ENCODE results near the gene MAP3K8. TPM values are rescaled to one million over a fixed set of nuclear protein-coding genes. Genes with fewer than 3 reads are reported as not detected.

The MAP3K8 gene
- total and polyA plus RNA-seq, 2 of the 8 experiments (the other 6 are each of a cell fraction or from before 2014, with no cell fraction given): 5.6 to 6.0 TPM

DNA sequence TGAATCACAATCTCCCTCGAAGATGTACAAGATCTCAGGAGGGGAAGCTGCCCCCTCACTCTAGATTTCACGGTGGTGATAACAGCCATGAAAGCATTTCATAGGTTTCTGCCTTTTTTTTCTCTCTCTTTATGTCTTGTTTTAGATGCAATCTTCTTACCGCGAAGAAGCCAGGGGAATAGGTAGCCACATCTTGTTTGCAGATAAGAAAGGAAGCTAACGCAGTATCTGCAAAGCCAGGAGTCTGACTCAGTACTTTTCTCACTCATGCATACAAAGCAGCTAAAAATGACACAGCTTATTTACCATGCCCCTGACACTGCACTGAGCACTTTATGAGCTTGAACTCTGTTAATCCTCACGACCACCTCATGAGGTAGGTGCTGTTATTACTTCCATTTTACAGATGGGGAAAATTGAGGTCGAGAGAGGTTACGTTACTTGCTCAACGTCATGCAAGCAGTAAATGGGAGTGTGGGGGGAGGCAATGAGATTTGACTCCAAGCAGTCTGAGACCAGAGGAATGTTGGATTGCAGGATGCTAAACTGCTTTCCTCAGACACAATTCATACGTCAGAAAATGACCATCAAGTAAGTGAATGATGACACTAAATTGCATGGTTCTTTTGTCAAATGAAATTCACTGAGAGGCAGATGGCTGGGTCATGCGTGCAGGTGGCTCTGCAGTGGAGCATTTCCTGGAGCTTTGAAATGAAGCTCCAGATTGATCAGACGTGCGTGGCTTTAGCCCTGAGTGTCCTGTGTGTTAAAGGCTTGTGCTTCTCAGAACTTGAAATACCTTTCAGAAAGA, 3.3 kb downstream of the MAP3K8 start:
- Histone ChIP-seq H3K4me3 (ENCODE audit: extremely low read depth in 1 of 4, insufficient read depth in 2 of 4, low read depth in 3 of 4, low read length in 4 of 4) (peak overlapping the region in 1 of 4 experiments; percentile 52; a peak in 1 of 8 replicates), H3K9ac (replicated peaks in 1 of 4; ENCODE audit: extremely low read depth in 1 of 4, low read depth in 3 of 4, low read length in 3 of 4) (0 out of 7 replicates have a peak overlapping the region, but pooled peaks of 1 of the 4 experiments have one; percentile 27), H3K27ac (ENCODE audit: low read depth, low read length) (no peak overlapping the region), H3K18ac (ENCODE audit: extremely low read depth, low read length) (peak overlapping the region; percentile 3; the same call in 1 of the 2 replicates), H3K79me1 (ENCODE audit: low read depth, low read length) (no peaks in the 10 kb centered on the region), H3K27me3 (replicated peaks in 1 of 4; ENCODE audit: control insufficient read depth in 3 of 4, extremely low read depth in 1 of 4, insufficient read depth in 3 of 4, low read length in 3 of 4) (peaks cover 0 to 10% (median 4%) of the 10 kb centered on the region in 4 experiments; a peak in 3 of 7 replicates), H3K14ac (ENCODE audit: insufficient read length) (no peak overlapping the region), H2BK12ac (ENCODE audit: low read depth, low read length) (peak overlapping the region; percentile 18), H3K4me1 (replicated peaks in 1 of 4; ENCODE audit: control insufficient read depth in 3 of 4, insufficient read depth in 4 of 4, low read length in 3 of 4) (peaks cover 10 to 21% (median 13%) of the 10 kb centered on the region in 4 experiments; a peak in 6 of 7 replicates), H4K91ac (replicated peaks; ENCODE audit: insufficient read length, low read length) (no peak overlapping the region), H2AK5ac (ENCODE audit: low read depth, low read length) (peak overlapping the region; percentile 3; the same call in 1 of the 2 replicates), H4K5ac (ENCODE audit: insufficient read length, low read depth, low read length) (no peak overlapping the region), H4K8ac (ENCODE audit: extremely low read depth, insufficient read depth, low read length) (no peak overlapping the region), H3K79me2 (ENCODE audit: control insufficient read depth in 1 of 2, insufficient read depth in 2 of 2, low read length in 2 of 2) (peaks cover 0 to 22% of the 10 kb centered on the region in 2 experiments; a peak in 2 of 4 replicates), H3K9me3 (ENCODE audit: insufficient read depth in 2 of 2, low read depth in 1 of 2, low read length in 1 of 2) (no peaks in the 10 kb centered on the region), H4K20me1 (replicated peaks in 1 of 2; ENCODE audit: control insufficient read depth in 1 of 2, insufficient read depth in 2 of 2, low read length in 2 of 2) (peaks cover 2 to 7% of the 10 kb centered on the region in 2 experiments), H3K4me2 (ENCODE audit: insufficient read depth in 1 of 2, low read depth in 2 of 2, low read length in 2 of 2) (peak overlapping the region; percentile 30 to 97), H3K23ac (ENCODE audit: insufficient read length) (no peak overlapping the region), H3K4ac (replicated peaks; ENCODE audit: insufficient read length, low read depth, low read length) (no peak overlapping the region), H2BK120ac (replicated peaks; ENCODE audit: low read depth, low read length) (no peak overlapping the region), H2BK5ac (ENCODE audit: low read depth, low read length) (no peak overlapping the region), H3K23me2 (ENCODE audit: low read depth, low read length) (peaks cover 20% of the 10 kb centered on the region; the same call in 1 of the 2 replicates), H2BK20ac (ENCODE audit: low read length) (no peak overlapping the region), H3K56ac (replicated peaks; ENCODE audit: insufficient read length, low read depth, low read length) (no peak overlapping the region), H3K36me3 (ENCODE audit: control insufficient read depth in 2 of 4, insufficient read depth in 4 of 4, low read length in 3 of 4) (peaks cover 0 to 6% (median 3%) of the 10 kb centered on the region in 4 experiments; a peak in 4 of 8 replicates), H2BK15ac (ENCODE audit: low read length) (no peak overlapping the region; the same call in 1 of the 2 replicates), H2AFZ (ENCODE audit: low read length) (no peak overlapping the region)
- ChIA-PET POLR2A (ENCODE audit: partially characterized antibody) (interaction anchor here (1.1 to 1.6 kb wide), 2 partner anchors 9 to 154 kb away, joined by 4 read pairs; no protein-coding TSS in a partner anchor), CTCF (ENCODE audit: partially characterized antibody) (interaction anchor here (1.0 to 2.4 kb wide), 10 partner anchors 11 to 233 kb away, joined by 3 to 9 read pairs (median 4); no protein-coding TSS in a partner anchor)
- FAIRE-seq (no peak), DNase-seq (ENCODE audit: low read depth in 1 of 2, low spot score in 2 of 2) (no peak)
- 65% methylated on average over 13 of the region's 13 CpGs; no CpG with 5 or more reads in 1 of the 2 experiments for WGBS, 2 experiments (ENCODE audit: extremely low coverage in 1 of 2, insufficient coverage in 1 of 2, insufficient read length in 1 of 2, insufficient replicate concordance in 2 of 2, low coverage in 1 of 2, low lambda C conversion rate in 2 of 2, missing lambda C conversion rate in 1 of 2)
- TF ChIP-seq GABPA (IDR thresholded peaks at IDR 0.05; ENCODE audit: borderline replicate concordance, insufficient read depth, low read length): no peak
- no peak for TF ChIP-seq TEAD4 (IDR thresholded peaks at IDR 0.05; ENCODE audit: low read depth, low read length)
- peak; percentile 87 for TF ChIP-seq KDM1A (IDR thresholded peaks at IDR 0.05; ENCODE audit: borderline replicate concordance, low read length)
- no peak for TF ChIP-seq SIN3A (conservative IDR thresholded peaks at IDR 0.05 in 1 of 2, IDR thresholded peaks at IDR 0.05 in 1 of 2; ENCODE audit: low read depth in 1 of 2, low read length in 2 of 2)
- TF ChIP-seq BACH1 (IDR thresholded peaks at IDR 0.05; ENCODE audit: low read length): peak; percentile 57
- TF ChIP-seq MAFK (IDR thresholded peaks at IDR 0.05; ENCODE audit: low read depth, low read length): 0 out of 2 replicates have a peak, but pooled peaks have one; percentile 14
- 0 out of 4 replicates have a peak, but pooled peaks of 1 of the 2 experiments have one; percentile 33 for TF ChIP-seq HDAC2 (IDR thresholded peaks at IDR 0.05; ENCODE audit: borderline replicate concordance in 1 of 2, low read depth in 2 of 2, low read length in 2 of 2)
- no peak for TF ChIP-seq NRF1 (IDR thresholded peaks at IDR 0.05; ENCODE audit: low read depth, low read length)
- no peak for TF ChIP-seq NANOG (IDR thresholded peaks at IDR 0.05; ENCODE audit: insufficient read depth, low read depth, low read length, poor library complexity, severe bottlenecking)
- TF ChIP-seq JUN (IDR thresholded peaks at IDR 0.05; ENCODE audit: low read depth, low read length): no peak

Data from H1 (cell line).